A549 (cell line): ENCODE data around the gene CNTN4.

ENCODE experiments used
- CBX8 ChIP-seq: fragments of 200-600 bp; sonication (generic); IDR thresholded peaks from 2 replicates; pipeline ENCODE4 v1.6.1; 2016
- CEBPB ChIP-seq, 2 experiments: fragments of >200 bp in 1 of 2; sonication (Bioruptor Twin) in 1 of 2; formaldehyde crosslinking in 1 of 2; IDR thresholded peaks; 2 replicates each; pipeline ENCODE4 v1.6.1; 2012 to 2016
- EP300 ChIP-seq, 2 experiments: fragments of >200 bp; sonication (Bioruptor Twin); formaldehyde crosslinking; IDR thresholded peaks; 2 replicates in 1 of 2; 3 replicates in 1 of 2; pipeline ENCODE4 v1.6.1; 2016 to 2017
- FOSB ChIP-seq: fragments of 250-450 bp; sonication (Bioruptor Pico); IDR thresholded peaks from 2 replicates; pipeline ENCODE4 v1.5.0; 2020; ENCODE audit warnings: mild to moderate bottlenecking, moderate library complexity
- HOXB13 ChIP-seq: fragments of 250-450 bp; sonication (Bioruptor Pico); IDR thresholded peaks from 2 replicates; pipeline ENCODE4 v1.5.0; 2020; ENCODE audit warnings: low read depth, mild to moderate bottlenecking, moderate library complexity
- MAFK ChIP-seq: fragments of 450-650 bp; IDR thresholded peaks from 2 replicates; pipeline ENCODE4 v1.6.1; 2014; ENCODE audit not compliant: partially characterized antibody
- POLR2A ChIP-seq: IDR thresholded peaks from 2 replicates; pipeline ENCODE4 v1.6.1; 2012; ENCODE audit warnings: mild to moderate bottlenecking, low read length
- RCOR1 ChIP-seq: fragments of 150-350 bp; IDR thresholded peaks from 2 replicates; pipeline ENCODE4 v1.6.1; 2014; ENCODE audit warnings: antibody characterized with exemption, low read length, low read depth
- RFX5 ChIP-seq: fragments of 450-650 bp; IDR thresholded peaks from 2 replicates; pipeline ENCODE4 v1.7.1; 2014; ENCODE audit warnings: antibody characterized with exemption, mild to moderate bottlenecking, moderate library complexity
- TF ChIP-seq, protein P1 (sequence below): fragments of >200 bp; sonication (Bioruptor Twin); formaldehyde crosslinking; IDR thresholded peaks from 3 replicates; pipeline ENCODE4 v1.5.1; 2016
- TF ChIP-seq, protein P2 (sequence below): IDR thresholded peaks from 2 replicates; pipeline ENCODE4 v1.6.1; 2012

DNA sequence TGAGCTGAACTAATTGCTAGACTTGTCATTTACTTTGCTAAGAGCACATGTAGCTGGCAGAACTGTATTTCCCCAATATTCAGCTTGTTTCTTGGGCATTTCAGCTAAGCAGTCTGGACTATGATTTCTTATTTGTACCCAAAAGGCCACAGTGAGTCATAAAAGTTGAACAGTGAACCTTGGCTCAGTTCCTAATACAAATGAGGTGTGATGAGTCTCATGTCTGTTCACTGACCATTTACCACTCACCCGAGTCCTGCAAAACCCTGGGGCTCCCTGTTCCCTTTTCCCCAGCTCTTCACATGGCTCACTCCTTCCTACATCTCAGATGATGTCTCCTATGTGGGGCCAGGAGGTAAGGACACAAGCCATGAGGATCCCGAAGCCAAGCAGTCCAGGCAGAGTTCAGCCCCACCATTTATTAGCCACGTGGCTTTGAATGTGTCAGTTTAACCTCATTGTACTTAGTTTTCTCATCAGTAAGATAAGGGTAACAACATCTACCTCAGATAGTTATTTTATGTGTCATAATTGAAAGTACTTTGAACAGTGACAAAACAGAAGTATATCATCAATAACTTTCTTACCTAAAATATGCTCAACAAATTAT, 772.2 kb downstream of the CNTN4 start:
- TF ChIP-seq HOXB13 (CRISPR knock-in tag) (no peak), RCOR1 (no peak), CBX8 (no peak), EP300 (IDR thresholded peaks at IDR 0.05) (no peak), POLR2A (no peak), RFX5 (no peak), MAFK (no peak), CEBPB (IDR thresholded peaks at IDR 0.05) (no peak), FOSB (CRISPR knock-in tag) (no peak)
- TF ChIP-seq, protein P1, sequence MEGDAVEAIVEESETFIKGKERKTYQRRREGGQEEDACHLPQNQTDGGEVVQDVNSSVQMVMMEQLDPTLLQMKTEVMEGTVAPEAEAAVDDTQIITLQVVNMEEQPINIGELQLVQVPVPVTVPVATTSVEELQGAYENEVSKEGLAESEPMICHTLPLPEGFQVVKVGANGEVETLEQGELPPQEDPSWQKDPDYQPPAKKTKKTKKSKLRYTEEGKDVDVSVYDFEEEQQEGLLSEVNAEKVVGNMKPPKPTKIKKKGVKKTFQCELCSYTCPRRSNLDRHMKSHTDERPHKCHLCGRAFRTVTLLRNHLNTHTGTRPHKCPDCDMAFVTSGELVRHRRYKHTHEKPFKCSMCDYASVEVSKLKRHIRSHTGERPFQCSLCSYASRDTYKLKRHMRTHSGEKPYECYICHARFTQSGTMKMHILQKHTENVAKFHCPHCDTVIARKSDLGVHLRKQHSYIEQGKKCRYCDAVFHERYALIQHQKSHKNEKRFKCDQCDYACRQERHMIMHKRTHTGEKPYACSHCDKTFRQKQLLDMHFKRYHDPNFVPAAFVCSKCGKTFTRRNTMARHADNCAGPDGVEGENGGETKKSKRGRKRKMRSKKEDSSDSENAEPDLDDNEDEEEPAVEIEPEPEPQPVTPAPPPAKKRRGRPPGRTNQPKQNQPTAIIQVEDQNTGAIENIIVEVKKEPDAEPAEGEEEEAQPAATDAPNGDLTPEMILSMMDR, result no peak
- TF ChIP-seq, protein P2, sequence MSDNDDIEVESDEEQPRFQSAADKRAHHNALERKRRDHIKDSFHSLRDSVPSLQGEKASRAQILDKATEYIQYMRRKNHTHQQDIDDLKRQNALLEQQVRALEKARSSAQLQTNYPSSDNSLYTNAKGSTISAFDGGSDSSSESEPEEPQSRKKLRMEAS, result no peak
